HG03521 (cell line): ENCODE data around the gene CASP2.

Experiments used
- ATAC-seq: cut with Tn5 transposase; IDR thresholded peaks from one replicate; pipeline ENCODE4 v1.9.1; 2021; ENCODE audit warnings: mild to moderate bottlenecking, moderate library complexity; ENCODE audit not compliant: unreplicated experiment

The CASP2 gene

GRCh38 chr7:143325240-143325639 lies 37.1 kb downstream of the CASP2 start:
- no peak for ATAC-seq

- no peak for ATAC-seq
These were observed 39.8 kb downstream of the CASP2 start for GRCh38 chr7:143327903-143328302.

- ATAC-seq = no peak
These were observed 41.5 kb downstream of the CASP2 start for GRCh38 chr7:143329471-143330170.

- ATAC-seq = no peak
These were observed 43.1 kb downstream of the CASP2 start for GRCh38 chr7:143331179-143331801.

- no peak for ATAC-seq
These were observed 46.1 kb downstream of the CASP2 start for GRCh38 chr7:143334244-143334643.

- ATAC-seq = no peak
These were observed 49.1 kb downstream of the CASP2 start for GRCh38 chr7:143337216-143337615.

- no peak for ATAC-seq
These were observed 53.7 kb downstream of the CASP2 start for GRCh38 chr7:143341842-143342241.

GRCh38 chr7:143343596-143343995 lies 55.4 kb downstream of the CASP2 start:
- no peak for ATAC-seq

GRCh38 chr7:143345428-143345900 lies 57.3 kb downstream of the CASP2 start:
- peak; percentile 89 for ATAC-seq

GRCh38 chr7:143346018-143346417 lies 57.9 kb downstream of the CASP2 start:
- no peak for ATAC-seq

GRCh38 chr7:143347950-143348349 lies 59.8 kb downstream of the CASP2 start:
- no peak for ATAC-seq

GRCh38 chr7:143351060-143351459 lies 62.9 kb downstream of the CASP2 start:
- ATAC-seq = no peak

- ATAC-seq = no peak
These were observed 63.4 kb downstream of the CASP2 start for GRCh38 chr7:143351574-143351973.

- no peak for ATAC-seq
These were observed 64.4 kb downstream of the CASP2 start for GRCh38 chr7:143352531-143353002.

- ATAC-seq = no peak
These were observed 66.2 kb downstream of the CASP2 start for GRCh38 chr7:143354376-143354775.

- no peak for ATAC-seq
These were observed 66.8 kb downstream of the CASP2 start for GRCh38 chr7:143354965-143355364.

- no peak for ATAC-seq
These were observed 67.6 kb downstream of the CASP2 start for GRCh38 chr7:143355450-143356385.

GRCh38 chr7:143356414-143357050 lies 68.4 kb downstream of the CASP2 start:
- ATAC-seq = no peak
